Measurements from ENCODE around the gene UCP3. TPM values are rescaled to one million over a fixed set of nuclear protein-coding genes. Genes with fewer than 3 reads are reported as not detected.

Gene UCP3
- total RNA-seq = 1 to 10 TPM in 5 of 7 donors, under 1 TPM in 2; 0.72 to 2.2 (median 1.2) TPM
- under 1 TPM; 0.70 to 0.84 TPM for polyA plus RNA-seq
- long read RNA-seq, donor 1, partial matches to known transcripts = 0 of 1 reads
- long read RNA-seq, donor 1, other reads (novel, unspliced or antisense) = 0 of 1 reads
- long read RNA-seq, donor 2 = 0 reads
- long read RNA-seq, donor 3 = 0 reads

DNA sequence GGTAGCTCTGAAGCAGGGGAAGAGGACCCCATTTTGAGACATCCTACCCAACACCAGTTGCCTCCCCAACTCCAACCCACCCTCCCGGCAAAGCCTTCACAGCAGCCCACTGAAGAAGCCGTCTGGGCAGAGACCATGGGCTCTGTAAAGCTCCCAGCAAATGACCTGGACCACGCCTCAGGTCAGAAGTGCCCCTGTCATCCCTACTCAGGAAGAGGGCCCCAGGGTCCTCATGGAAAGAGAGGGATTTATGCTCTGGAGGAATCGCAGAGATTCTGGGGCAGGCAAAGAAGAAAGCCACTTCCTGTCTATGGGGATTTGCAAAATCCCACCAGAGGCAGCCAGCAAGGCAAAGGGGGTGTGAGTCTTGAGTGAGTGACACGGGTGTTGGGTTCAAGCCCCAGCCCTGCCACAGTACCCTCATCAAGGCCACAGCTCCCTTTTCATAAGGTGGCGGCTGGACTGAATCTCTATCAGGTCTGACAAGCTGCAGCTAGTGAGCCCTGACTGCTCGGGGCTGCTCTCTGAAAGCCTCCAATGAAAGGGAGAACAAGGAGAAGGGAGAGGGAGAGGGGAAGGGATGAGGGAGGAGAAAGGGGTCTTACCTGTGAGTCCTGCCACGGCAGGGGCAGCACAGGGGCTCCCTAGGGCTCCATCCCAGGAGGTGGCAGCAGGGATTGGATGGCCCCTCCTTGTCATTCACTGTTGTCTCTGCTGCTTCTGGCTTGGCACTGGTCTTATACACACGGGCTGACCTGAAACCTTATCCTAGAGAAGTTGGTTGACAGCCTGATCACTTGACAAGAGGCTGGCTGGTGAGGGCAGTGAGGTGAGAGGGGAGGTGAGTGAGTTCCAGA, at the start of gene UCP3:
TSS of gene UCP3 (minus strand) at position 713 of the 857 bp plus-strand sequence. CDS start 2,043 bp downstream, outside the sequence.
- no peaks in the 10 kb centered on the region for H3K36me3 ChIP-seq
- intact Hi-C loops (cut with DNase I) = no loop called here
- H3K9me3 ChIP-seq = no peaks in the 10 kb centered on the region

GRCh38 chr11:74057249-74058151, 48.6 kb upstream of the UCP3 start:
- H3K36me3 ChIP-seq = no peaks in the 10 kb centered on the region
- intact Hi-C loops (cut with DNase I) = no loop called here

More for the DNA sequence above, at the start of gene UCP3:
- WGBS, 3 donors = 73 to 77% (median 74%) methylated on average over 9 of the region's 9 CpGs
- Histone ChIP-seq H3K4me1 (ENCODE audit: insufficient read depth) (no peaks in the 10 kb centered on the region), H3K4me3 (no peak within 1 kb of the TSS), H3K27me3 (no peaks in the 10 kb centered on the region), H3K27ac (no peak within 1 kb of the TSS)
- DNase-seq = no peak
- TF ChIP-seq CTCF (IDR thresholded peaks at IDR 0.05) = no peak

DNA sequence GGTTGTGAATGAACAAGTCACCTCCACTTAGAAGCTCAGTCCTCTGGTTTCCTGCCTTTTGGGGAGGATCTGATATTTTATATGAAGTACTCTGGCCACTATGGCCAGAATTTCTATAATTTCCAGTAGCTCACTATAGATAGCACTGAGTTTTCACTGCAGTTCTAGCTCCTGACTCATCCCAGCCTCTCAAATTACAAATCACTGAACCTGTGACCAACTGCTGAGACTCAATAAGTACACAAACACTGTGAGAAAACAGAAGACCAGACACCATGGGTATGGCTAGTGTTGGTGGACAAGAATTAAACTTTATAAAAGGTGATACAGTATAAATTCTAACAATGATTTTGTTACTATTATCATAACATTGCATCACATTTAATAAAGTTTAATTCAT, 47.1 kb upstream of the UCP3 start:
- no peak for TF ChIP-seq POLR2A (IDR thresholded peaks at IDR 0.05)
- intact Hi-C loops (cut with DNase I) = no loop called here
- H3K27ac ChIP-seq = no peak overlapping the region
- H3K4me1 ChIP-seq (ENCODE audit: insufficient read depth) = peaks cover 4% of the 10 kb centered on the region
- no peaks in the 10 kb centered on the region for H3K36me3 ChIP-seq
- no peaks in the 10 kb centered on the region for H3K27me3 ChIP-seq
- DNase-seq = no peak
- no peak overlapping the region for H3K4me3 ChIP-seq
- no peaks in the 10 kb centered on the region for H3K9me3 ChIP-seq

More at GRCh38 chr11:74057249-74058151, 48.6 kb upstream of the UCP3 start:
- peaks cover 4% of the 10 kb centered on the region for H3K4me1 ChIP-seq (ENCODE audit: insufficient read depth)
- 34 to 50% (median 41%) methylated on average over 8 of the region's 8 CpGs for WGBS, 3 donors
- TF ChIP-seq POLR2A (IDR thresholded peaks at IDR 0.05) = no peak
- no peak for TF ChIP-seq EP300 (IDR thresholded peaks at IDR 0.05)
- TF ChIP-seq CTCF (IDR thresholded peaks at IDR 0.05) = no peak
- H3K9me3 ChIP-seq = no peaks in the 10 kb centered on the region
- H3K27ac ChIP-seq = no peak overlapping the region
- DNase-seq = no peak
- no peaks in the 10 kb centered on the region for H3K27me3 ChIP-seq
- H3K4me3 ChIP-seq = no peak overlapping the region

DNA sequence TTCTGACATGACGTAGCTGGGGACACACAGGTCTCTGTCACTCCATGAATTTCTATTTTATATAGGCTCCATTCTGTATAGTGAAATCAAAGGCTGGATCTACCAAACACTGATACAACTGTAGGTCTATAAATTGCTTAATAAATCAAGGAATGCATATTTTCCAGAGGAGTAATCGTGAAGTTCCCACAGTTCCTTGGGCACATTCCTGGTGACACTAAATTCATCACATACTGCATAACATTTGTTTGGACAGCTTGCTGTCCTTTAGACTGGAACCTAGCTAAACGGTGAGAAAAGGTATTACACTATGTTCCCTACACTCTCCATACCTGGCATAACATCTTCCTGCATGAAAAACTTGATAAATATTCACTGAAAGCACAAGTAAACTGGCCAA, 41.6 kb upstream of the UCP3 start:
- 90 to 93% (median 91%) methylated on average over 3 of the region's 3 CpGs for WGBS, 3 donors
- H3K27ac ChIP-seq = no peak overlapping the region
- no peaks in the 10 kb centered on the region for H3K4me1 ChIP-seq (ENCODE audit: insufficient read depth)
- intact Hi-C loops (cut with DNase I) = no loop called here
- no peaks in the 10 kb centered on the region for H3K9me3 ChIP-seq
- H3K27me3 ChIP-seq = no peaks in the 10 kb centered on the region
- no peak overlapping the region for H3K4me3 ChIP-seq
- no peak for DNase-seq
- no peaks in the 10 kb centered on the region for H3K36me3 ChIP-seq
- no peak for TF ChIP-seq EP300 (IDR thresholded peaks at IDR 0.05)
- TF ChIP-seq POLR2A (IDR thresholded peaks at IDR 0.05) = no peak
- no peak for TF ChIP-seq CTCF (IDR thresholded peaks at IDR 0.05)
